A549 (cell line): ENCODE results near the gene OGFR.

ENCODE experiments used
- BCL3 ChIP-seq: fragments of >200 bp; sonication (Bioruptor Twin); formaldehyde crosslinking; IDR thresholded peaks from 3 replicates; pipeline ENCODE4 v1.6.1; 2016
- EHMT2 ChIP-seq: fragments of 200-600 bp; sonication (generic); IDR thresholded peaks from 2 replicates; pipeline ENCODE4 v1.6.1; 2016; ENCODE audit warnings: antibody characterized with exemption, low read depth, mild to moderate bottlenecking, moderate library complexity
- ELK1 ChIP-seq: fragments of 150-350 bp; IDR thresholded peaks from 2 replicates; pipeline ENCODE4 v1.6.1; 2014; ENCODE audit warnings: low read depth, mild to moderate bottlenecking, low read length
- EP300 ChIP-seq, 2 experiments: fragments of >200 bp; sonication (Bioruptor Twin); formaldehyde crosslinking; IDR thresholded peaks; 2 replicates in 1 of 2; 3 replicates in 1 of 2; pipeline ENCODE4 v1.6.1; 2016 to 2017
- JUN ChIP-seq, 2 experiments: fragments of >200 bp; sonication (Bioruptor Twin); formaldehyde crosslinking; IDR thresholded peaks; 2 replicates in 1 of 2; 3 replicates in 1 of 2; pipeline ENCODE4 v1.6.1; 2016 to 2017
- JUNB ChIP-seq: fragments of >200 bp; sonication (Bioruptor Twin); formaldehyde crosslinking; IDR thresholded peaks from 2 replicates; pipeline ENCODE4 v1.6.1; 2016
- MAFK ChIP-seq: fragments of 450-650 bp; IDR thresholded peaks from 2 replicates; pipeline ENCODE4 v1.6.1; 2014; ENCODE audit not compliant: partially characterized antibody
- MYC ChIP-seq: IDR thresholded peaks from 2 replicates; pipeline ENCODE4 v1.6.1; 2012; ENCODE audit warnings: mild to moderate bottlenecking, inconsistent platforms, low read length, improper control_type of control experiment, borderline replicate concordance
- NR3C1 ChIP-seq: fragments of >200 bp; sonication (Bioruptor Twin); formaldehyde crosslinking; IDR thresholded peaks from 3 replicates; pipeline ENCODE4 v1.6.1; 2017
- POLR2A ChIP-seq: IDR thresholded peaks from 2 replicates; pipeline ENCODE4 v1.6.1; 2012; ENCODE audit warnings: mild to moderate bottlenecking, low read length
- RAD21 ChIP-seq, 2 experiments: fragments of >200 bp in 1 of 2; sonication (Bioruptor Twin) in 1 of 2; formaldehyde crosslinking in 1 of 2; IDR thresholded peaks in 1 of 2; conservative IDR thresholded peaks in 1 of 2; 2 replicates in 1 of 2; 3 replicates in 1 of 2; pipeline ENCODE4 v1.6.1; 2012 to 2018; ENCODE audit warnings: inconsistent platforms in 1 of 2
- RNF2 ChIP-seq: fragments of 200-600 bp; sonication (generic); IDR thresholded peaks from 2 replicates; pipeline ENCODE4 v1.6.1; 2016; ENCODE audit warnings: low read depth, mild to moderate bottlenecking, antibody characterized with exemption, moderate library complexity, borderline replicate concordance
- SMC3 ChIP-seq: fragments of >200 bp; sonication (Bioruptor Twin); formaldehyde crosslinking; IDR thresholded peaks from 3 replicates; pipeline ENCODE4 v1.6.1; 2018; ENCODE audit warnings: inconsistent platforms
- TF ChIP-seq, protein P1 (sequence below): fragments of >200 bp; sonication (Bioruptor Twin); formaldehyde crosslinking; IDR thresholded peaks from 3 replicates; pipeline ENCODE4 v1.5.1; 2016

- TF ChIP-seq, protein P1, sequence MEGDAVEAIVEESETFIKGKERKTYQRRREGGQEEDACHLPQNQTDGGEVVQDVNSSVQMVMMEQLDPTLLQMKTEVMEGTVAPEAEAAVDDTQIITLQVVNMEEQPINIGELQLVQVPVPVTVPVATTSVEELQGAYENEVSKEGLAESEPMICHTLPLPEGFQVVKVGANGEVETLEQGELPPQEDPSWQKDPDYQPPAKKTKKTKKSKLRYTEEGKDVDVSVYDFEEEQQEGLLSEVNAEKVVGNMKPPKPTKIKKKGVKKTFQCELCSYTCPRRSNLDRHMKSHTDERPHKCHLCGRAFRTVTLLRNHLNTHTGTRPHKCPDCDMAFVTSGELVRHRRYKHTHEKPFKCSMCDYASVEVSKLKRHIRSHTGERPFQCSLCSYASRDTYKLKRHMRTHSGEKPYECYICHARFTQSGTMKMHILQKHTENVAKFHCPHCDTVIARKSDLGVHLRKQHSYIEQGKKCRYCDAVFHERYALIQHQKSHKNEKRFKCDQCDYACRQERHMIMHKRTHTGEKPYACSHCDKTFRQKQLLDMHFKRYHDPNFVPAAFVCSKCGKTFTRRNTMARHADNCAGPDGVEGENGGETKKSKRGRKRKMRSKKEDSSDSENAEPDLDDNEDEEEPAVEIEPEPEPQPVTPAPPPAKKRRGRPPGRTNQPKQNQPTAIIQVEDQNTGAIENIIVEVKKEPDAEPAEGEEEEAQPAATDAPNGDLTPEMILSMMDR, result no peak
- TF ChIP-seq BCL3 (no peak), MAFK (no peak), EP300 (IDR thresholded peaks at IDR 0.05) (no peak), RAD21 (conservative IDR thresholded peaks at IDR 0.05 in 1 of 2, IDR thresholded peaks at IDR 0.05 in 1 of 2) (no peak), EHMT2 (no peak), JUN (IDR thresholded peaks at IDR 0.05) (no peak), RNF2 (no peak), POLR2A (no peak), MYC (no peak), JUNB (no peak), ELK1 (no peak), SMC3 (no peak), NR3C1 (no peak)
Observed at GRCh38 chr20:62830821-62831220, 26.2 kb downstream of the OGFR start.
